ENCODE results near the gene TCAIM.
"Not testable (repeated sequence)": the region's sequence is repeated elsewhere in the genome, so short reads cannot be mapped to it uniquely, and the experiment has no call there.

Gene TCAIM

DNA sequence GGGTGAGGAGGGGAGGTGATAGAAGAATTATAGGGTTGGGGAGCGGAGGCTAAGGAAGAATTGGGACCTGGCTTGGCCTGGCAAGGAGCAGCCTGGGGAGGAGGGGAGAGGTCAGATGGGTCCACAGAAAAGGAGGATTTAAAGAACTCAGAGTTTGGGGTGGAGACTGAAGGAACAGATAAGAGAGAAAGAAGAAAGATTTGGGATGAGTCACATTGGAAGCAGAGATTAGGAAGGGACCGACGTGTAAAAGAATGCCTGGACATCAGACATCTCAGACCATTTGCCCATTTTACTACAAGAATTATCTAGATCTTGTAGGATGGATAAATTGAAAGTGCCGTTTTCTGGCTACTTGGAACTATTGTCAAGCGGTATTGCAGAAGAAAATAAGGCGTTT is 10.4 kb downstream of the TCAIM start:
- no peak for FAIRE-seq

DNA sequence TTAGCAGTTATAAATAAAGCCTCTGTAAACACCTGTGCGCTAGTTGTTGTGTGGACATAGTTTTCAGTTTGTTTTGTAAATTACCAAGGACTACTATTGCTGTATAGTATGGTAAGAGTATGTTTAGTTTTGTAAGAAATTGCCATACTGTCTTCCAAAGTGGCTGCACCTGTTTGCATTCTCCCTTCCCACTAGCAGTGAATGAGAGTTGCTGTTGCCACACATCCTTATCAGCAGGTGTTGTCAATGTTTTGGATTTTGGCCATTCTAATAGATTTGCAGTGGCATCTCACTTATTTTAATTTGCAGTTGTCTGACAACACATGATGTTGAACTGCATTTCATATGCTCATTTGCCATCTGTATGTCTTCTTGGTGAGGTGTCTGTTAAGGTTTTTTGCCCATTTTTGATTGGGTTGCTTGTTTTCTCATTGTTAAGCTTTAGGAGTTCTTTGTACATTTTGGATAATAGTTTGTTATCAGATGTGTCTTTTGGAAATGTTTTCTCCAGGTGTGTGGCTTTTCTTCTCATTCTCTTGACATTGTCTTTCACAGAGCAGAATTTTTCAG is 14.9 kb downstream of the TCAIM start:
- no peak for FAIRE-seq

DNA sequence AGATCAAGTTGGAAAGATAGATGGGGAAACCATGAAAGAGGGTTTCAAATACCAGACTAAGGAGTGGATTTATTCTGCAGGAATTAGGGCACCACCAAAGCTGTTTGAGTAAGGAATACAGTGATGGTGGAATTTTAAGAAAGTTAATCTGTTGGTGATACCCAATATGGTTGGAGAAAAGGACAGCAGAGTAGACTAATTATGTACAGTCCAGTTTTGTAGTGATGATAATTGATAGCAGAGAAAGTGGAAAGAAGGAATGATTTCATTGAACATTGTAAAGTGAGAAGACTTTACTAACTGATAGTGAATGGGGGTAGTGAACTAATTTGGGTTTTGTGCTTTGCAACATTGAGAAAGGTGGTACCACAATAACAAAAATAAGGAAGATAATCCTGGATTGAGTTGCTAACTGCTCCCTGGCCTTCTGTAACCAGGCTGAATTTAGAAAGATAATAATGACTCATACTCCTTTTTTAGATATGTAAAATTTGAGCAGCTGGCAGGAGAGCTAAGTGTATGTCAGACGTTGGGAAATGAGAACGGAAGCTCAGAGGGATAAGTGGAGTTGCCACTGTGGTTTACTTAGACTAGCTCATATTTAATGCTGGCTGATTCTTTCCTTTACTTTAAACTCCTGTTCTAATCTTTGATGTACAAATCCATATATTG is 16.9 kb downstream of the TCAIM start:
- FAIRE-seq = no peak

DNA sequence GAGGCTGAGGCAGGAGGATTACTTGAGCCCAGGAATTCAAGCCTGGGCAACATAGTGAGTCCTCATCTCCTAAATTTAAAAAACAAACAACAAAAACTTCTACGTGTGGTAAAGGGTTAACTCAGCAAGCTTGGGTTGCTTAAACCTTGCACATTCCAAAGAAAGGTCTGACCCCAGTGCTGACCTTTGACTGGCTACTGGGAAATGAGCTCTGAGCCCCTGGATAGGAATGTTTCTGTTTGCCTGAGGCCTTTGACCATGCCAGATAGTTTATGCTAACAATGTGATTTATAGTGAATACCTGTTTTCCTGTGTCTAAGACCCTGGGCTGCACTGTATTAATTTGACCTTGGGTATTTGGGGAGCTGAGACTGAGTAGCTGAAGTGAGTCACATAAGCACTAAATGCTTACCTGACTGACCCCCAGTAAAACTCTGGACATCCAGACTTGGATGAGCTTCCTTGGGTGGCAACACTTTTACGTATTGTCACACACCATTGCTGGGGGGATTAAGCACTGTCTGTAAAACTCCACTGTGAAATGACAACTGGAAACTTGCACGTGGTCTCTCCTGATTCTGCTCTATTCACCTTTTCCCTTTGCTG is 20.7 kb downstream of the TCAIM start:
- no peak for FAIRE-seq

DNA sequence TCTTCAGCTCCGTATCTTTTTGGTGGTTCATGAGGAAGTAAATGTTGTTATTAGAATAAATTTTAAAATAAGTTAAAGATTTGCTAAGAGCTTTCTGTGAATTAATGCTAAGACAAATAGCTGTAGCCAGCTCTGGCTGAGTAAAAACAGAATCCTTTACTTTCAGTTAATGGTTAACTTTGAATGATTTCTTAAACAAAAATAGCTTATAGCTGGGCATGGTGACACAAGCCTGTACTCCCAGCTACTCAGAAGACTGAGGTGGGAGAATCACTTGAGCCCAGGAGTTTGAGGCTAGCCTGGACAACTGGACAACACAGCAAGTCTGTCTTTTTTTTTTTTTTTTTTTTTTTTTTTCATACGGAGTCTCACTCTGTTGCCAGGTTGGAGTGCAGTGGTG is 25.0 kb downstream of the TCAIM start:
- FAIRE-seq = no peak

DNA sequence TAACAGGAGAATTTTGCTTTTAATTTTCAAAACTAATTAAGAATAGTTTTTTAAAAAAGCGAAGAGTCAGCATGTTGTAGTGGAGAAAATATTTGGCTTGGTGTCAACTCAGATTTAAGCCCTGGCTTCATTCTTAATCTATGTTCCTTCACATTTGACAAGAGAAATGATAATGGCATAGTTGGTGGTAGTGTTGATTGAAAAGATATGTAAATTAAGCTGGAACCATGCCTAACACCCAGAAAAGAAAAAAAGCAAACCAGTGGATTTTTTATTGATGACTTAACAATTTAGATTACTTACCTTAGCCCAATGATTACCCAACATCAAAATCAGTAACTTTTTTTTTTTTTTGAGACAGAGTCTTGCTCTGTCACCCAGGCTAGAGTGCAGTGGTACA is 27.4 kb downstream of the TCAIM start:
- FAIRE-seq = no peak

DNA sequence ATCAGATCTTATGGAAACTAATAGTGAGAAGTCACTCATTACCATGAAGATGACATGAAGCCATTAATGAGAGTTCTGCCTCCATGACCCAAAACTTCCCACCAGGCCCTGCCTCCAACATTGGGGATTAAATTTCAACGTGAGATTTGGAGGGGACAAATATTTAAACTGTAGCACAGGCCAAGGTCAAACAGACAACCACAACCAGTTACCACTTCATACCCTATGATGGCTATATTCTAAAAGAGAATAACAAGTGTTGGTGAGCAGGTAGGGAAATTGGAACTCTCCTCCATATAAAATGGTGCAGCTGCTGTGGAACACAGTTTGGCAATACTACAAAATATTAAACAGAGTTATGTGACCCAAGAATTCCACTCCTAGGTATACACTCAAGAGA is 36.9 kb downstream of the TCAIM start:
- no peak for FAIRE-seq

DNA sequence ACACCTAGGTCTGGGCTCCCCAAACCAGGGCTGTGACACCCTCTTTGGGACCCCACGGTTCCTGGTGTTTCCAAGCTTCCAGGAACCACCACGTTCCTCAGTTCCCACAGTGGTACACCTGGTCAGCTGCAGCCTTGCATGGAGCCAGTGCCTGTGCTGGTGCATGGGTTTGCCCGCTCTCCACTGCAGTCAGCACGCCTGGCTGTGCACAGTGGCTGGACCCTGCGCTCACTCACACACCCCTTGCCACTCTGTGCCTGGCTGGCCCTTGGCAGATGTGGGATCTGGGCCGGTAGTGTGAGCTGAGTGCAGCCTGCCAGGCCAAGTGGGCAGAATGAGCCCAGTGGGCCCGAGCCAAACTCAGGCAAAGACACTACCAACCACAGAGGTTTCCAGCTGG is 48.8 kb downstream of the TCAIM start:
- no peak for FAIRE-seq

DNA sequence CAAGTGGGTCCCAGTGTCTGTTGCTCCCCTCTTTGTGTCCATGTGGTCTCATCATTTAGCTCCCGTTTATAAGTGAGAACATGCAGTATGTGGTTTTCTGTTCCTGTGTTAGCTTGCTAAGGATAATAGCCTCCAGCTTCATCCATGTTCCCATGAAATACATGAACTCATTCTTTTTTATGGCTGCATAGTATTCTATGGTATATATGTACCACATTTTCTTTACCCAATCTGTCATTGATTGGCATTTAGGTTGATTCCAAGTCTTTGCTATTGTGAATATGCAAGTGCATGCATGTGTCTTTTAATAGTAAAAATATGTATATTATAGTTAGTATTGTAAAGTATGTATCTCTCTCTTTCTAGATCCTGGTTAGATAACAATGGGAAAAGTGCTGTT is 53.9 kb downstream of the TCAIM start:
- no peak for FAIRE-seq

DNA sequence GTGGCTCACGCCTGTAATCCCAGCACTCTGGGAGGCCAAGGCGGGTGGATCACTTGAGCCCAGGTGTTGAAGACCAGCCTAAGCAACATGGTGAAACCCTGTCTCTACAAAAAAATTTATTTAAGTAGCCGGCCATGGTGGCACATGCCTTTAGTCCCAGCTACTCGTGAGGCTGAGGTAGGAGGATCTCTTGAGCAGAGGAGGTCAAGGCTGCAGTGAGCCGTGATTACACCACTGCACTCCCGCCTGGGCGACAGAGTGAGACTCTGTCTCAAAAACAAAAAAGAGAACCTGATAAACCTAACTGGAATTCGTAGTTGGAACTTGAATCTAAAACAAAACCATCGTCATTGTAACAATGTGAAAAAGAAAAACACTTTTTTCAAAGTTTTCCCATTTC is 57.1 kb downstream of the TCAIM start:
- no peak for FAIRE-seq

DNA sequence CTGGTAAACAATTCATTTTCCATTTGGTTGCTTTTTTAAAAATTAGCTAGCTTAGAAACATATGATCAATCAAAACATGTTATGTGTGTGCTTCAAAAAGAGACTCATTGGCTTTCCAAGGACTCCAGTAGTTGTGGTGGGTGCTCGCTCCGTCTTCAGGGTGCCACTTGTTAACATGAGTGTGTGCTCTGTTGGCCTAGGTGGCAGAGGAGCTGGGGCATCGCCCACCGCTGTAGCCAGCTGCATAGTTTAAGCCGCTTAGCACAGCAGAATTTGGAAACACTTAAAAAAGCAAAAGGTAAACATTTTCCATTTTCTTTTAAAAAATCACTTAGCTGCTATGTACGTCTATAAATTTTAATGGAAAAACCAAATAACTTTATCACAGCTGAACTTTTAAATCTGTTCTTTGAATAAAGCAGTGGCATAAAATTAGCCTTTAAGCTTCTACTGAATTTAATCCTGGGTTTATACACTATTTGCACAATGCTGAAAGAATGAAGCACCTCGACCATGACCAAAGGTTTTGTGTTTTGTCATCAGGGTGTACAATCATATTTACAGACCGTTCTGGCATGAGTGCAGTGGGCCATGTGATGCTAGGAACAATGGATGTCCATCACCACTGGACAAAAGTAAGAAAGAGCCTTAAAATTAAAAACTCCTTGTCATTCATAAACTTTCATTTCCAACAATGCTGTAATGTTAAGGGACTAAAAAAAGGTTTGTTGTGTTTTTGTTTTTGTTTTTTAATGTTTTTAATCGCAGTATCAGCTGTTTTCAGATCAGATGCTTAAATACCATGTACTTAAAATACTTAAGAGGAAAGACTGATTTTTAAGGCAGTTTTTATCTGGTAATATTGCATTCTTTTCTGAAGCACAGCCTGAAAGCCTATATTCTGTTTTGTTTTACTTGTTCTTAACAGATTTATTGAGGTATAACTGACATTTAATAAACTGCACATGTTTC is 57.9 kb downstream of the TCAIM start:
- FAIRE-seq = no peak

DNA sequence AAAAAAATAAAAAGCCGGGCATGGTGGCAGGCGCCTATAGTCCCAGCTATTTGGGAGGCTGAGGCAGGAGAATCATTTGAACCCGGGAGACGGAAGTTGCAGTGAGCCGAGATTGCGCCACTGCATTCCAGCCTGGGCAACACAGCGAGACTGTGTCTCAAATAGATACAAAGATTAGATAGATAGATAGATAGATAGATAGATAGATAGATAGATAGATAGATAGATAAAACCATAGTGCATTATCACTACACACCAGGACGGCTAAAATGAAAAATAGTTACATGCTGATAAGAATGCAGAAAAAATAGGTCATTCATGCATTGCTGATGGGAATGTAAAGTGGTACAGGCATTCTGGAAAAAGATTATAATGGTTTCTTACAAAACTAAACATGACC is 59.7 kb downstream of the TCAIM start:
- not testable (repeated sequence) for FAIRE-seq

DNA sequence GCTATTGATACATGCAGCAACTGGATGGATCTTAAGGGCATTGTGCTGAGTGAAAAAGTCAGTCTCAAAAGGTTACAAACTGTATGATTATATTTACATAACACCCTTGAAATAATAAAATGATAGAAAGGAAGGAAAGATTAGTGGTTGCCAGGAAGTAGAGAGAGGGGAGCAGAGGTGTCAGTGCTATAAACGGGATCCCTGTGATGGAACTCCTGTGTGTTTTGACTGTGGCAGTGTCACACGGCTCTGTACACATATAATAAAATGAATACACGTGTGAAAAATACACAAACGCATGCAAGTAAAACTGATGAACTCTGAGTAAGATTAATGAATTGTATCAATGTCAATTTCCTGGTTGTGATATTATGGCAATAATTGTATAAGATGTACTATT is 60.3 kb downstream of the TCAIM start:
- no peak for FAIRE-seq

DNA sequence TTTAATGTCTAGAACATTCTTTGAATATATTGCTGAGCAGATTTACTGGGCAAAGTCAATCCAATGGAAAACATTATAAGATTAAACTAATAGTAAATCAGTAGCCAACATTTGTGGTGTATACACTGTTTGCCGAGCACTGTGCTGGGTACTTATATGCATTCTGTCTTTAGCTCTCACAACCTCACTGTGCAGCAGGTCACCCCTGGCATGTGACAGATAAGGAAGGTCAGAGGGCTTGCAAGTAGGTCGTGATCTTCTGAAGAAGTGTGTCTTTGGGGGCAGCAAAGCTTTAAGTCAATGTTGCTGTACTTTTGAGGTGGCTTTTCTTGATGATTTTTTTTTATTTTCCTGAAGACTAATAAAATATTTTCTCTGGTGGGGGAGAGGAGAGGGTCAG is 62.2 kb downstream of the TCAIM start:
- no peak for FAIRE-seq

DNA sequence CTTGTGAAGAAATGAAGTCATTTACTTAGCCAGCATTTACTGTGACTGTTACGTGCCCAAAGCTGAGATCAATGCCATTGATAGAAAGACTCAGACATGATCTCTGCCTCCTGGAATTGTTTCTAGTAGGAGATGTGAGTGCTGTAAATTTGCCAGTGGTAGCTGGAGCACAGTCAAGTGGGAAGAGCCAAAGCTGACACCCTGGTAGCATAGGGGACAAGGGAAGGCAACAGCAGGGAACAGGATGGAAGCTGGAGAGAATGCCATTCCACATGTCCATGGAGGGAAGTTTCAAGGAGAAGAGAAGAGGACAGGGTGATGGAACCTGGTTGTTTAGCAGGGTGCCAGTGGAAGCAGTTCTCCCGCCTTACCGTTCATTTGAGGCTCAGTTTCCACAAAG is 64.0 kb downstream of the TCAIM start:
- FAIRE-seq = no peak

DNA sequence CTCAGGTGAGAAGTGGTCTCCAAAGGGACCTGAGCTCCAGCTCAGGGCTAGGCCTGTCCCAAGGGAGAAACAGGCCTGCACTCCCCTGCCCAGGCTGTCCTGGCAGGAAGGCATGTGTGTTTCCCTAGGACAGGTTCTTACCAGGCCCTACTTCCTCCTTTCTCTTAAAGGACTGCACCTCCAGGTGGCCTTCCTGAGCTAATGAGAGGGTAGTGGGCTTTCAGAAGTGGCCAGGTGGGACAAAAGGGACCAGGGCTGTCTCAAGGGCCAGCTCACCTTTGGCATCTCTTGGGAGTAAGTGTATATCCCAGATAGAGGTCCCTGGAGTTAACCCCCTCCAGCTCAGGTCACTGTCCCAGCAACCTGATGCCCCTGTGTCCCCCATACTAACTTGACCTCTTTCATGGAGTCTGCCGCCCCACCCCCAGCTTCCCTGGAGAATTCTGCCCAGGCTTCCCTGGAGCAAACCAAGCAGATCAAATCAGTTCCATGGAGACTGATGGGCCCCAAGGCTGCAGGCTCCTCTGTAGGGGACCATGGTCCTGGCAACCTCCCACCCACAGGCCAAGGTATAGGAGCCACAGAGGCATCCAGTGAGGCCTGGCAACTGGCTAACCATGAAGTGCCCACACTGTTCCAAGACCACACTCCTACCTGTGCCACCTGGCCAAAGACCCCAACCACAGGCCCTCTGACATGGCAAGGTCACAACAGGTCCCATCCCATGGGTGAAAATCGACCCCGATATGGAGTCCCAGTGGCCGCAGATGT is 71.3 kb downstream of the TCAIM start:
- FAIRE-seq = no peak

DNA sequence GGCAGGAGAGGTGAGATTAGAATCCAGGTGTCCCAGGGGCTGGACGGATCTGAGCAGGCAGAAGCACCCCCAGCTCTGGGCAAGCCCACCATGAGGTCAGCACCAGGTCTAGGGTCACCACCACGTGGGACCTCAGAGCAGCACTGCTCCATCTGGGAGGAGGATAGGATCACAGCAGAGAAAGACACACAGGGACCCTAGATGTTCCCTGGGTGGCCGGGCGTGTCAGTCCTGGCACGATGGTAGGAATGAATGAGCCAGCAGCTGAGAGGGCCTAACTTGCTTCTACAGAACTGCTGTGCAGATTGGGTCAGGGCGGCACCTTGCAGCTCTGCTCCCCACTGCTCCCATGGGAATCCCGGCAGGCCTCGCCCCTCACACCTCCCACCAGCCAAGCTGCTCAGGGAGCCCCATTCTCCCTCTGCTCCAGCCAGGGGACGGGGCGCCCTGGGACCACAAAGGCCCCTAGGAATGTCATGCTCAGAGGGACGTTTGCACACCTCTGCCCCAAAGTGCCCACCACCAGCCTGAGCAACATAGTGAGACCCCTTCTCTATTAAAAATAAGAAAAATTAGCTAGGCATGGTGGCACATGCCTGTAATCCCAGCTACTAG is 72.6 kb downstream of the TCAIM start:
- no peak for FAIRE-seq

DNA sequence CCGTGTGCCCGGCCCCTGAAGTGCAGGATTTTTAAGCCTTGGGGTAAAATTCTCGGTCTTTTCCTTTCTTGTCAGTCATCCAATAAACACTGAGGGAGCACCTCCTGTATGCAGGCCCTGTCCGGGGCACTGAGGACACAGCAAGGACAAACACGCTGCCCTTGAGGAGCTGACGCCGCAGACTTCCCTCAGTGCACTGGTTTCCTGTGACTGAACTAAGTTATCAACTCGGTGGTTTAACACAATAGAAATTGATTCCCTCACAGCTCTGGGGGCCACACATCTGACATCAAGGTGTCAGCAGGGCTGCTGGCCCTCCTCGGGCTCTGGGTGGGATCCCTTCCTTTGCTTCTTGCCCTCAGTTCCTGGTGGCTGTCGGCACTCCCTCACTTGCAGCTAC is 73.8 kb downstream of the TCAIM start:
- no peak for FAIRE-seq

DNA sequence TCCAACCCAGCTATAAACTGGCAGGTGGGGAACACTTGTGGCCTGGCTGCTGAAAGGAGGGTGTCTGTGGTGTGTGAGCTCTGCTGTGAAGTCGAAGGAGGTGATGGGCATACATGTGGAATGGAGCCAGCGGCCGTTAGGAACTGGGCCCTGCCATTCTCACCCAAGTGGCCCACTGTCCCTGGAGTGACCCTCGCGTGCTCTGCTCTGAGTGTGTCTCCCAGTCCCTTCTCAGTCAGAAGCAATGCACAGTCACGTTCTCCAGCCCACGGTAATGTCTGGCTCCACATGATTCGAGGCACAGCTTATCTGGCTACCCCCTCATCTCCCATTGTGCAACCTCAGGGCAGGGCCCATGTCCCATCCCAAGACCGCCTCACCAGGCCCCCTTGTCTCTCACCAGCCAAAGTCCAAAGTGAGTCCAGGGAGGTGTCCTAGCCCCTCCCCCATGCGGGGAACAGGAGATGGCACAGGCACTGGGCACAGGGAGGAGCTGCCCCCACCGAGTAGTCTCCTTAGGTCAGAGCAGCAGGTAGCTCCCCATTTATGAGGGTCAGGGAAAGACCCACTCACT is 76.0 kb downstream of the TCAIM start:
- no peak for FAIRE-seq

DNA sequence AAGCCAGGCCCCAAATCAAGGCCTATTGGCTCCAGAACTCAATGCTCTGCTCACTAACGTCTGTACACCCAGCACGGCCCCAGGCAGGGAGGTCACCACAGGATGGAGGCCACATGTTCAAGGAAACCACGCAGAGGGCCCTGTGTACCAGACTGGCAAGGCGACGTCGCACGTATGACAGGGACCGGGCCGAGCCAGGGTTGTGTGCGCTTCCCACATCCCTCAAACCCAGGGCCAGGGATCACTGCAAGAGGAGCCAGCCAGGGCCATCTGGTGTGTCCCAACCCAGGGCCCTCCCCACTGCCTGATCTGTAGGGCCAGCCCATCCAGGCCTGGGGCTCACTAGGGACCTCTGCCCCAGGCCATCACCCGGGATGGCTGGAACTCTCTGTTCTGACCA is 76.9 kb downstream of the TCAIM start:
- no peak for FAIRE-seq

DNA sequence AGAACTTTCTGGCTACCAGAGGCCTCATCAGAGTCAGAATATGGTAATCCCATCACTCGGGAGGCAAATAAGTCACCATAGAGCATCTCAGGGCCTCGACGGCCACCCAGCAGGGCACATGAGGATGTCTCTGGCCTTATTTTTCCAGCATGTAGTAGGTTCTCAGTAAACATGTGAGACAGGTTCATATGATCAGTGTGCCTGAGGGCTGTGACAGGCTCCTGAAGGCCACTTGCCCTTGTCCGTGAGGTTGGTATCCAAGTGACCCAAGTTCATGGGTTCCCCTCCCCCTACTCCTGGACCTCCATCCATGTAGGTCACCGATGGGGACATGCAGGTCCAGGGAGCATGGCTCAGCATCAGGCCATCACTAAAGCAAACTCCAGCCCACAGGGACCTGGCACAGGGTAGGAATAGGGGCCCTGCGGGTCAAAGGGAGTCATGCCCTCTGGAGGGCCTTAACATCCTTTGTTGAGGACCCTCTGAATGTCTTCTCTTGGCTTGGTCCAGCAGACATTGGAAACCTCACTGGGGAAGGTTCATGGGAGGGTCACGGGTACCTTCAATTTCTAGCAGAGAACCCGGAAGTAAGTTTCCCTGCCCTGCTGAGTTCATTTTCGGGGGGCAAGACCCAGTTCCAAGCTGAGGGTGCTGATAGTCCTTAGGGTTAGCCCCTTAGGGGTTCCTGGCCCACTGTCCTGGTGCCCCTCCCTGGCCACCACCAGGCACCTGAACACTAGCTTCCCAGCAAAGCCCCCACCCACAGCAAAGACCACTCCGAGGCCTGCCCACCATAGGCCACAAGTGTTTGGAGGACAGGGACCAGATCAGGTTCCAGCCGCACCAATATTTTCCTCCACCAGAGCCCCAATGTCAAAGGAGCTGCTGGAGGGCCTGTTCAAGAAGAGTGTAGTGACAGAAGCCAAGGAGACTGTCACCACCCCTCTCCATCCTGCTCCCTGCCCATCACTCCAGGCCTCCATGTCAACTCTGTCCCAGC is 77.8 kb downstream of the TCAIM start:
- FAIRE-seq = no peak
